OCI-LY7 (cell line): Measurements from ENCODE around the gene C14orf132. TPM values are rescaled to one million over a fixed set of nuclear protein-coding genes. Genes with fewer than 3 reads are reported as not detected.

Source experiments
- BruUV-seq: library from RNA; stranded (reverse); fragments of 400-500 nt; replicated peaks from 2 replicates; lab custom pipeline; 2021; lab: Mats Ljungman, UMichigan
- CTCF ChIA-PET: fragments of 300-600 bp; sonication (Branson Sonifier 250); formaldehyde crosslinking; loops from one replicate; lab custom pipeline; 2022; ENCODE audit warnings: antibody characterized with exemption; ENCODE audit not compliant: unreplicated experiment; lab: Charles Lee
- POLR2A ChIA-PET: fragments of 300-600 bp; sonication (Branson Sonifier 250); formaldehyde crosslinking; loops from one replicate; lab custom pipeline; 2022; ENCODE audit warnings: antibody characterized with exemption; lab: Charles Lee
- DNase-seq: peaks from one replicate; pipeline ENCODE4 v3.0.0-alpha.2; 2015; ENCODE audit warnings: low spot score
- H2AFZ ChIP-seq: fragments of 200-600 bp; sonication (generic), shearing (Covaris generic); 2 replicates; pipeline ENCODE4 v1.6.1; 2014; ENCODE audit warnings: mild to moderate bottlenecking, antibody characterized with exemption, low read length, moderate library complexity
- H3K27ac ChIP-seq: fragments of 200-600 bp; sonication (generic); 2 replicates; pipeline ENCODE4 v1.5.1; 2014; ENCODE audit warnings: mixed run types, low read depth, mild to moderate bottlenecking, moderate library complexity, low read length, inconsistent platforms; ENCODE audit not compliant: poor library complexity, severe bottlenecking
- H3K36me3 ChIP-seq: fragments of 200-600 bp; sonication (generic); 2 replicates; pipeline ENCODE4 v1.6.1; 2014; ENCODE audit warnings: mild to moderate bottlenecking, antibody characterized with exemption, low read length, moderate library complexity, mixed read lengths; ENCODE audit not compliant: insufficient read depth
- H3K4me1 ChIP-seq: fragments of 200-600 bp; sonication (generic); 2 replicates; pipeline ENCODE4 v1.5.1; 2014; ENCODE audit warnings: mild to moderate bottlenecking, low read length; ENCODE audit not compliant: insufficient read depth, poor library complexity, severe bottlenecking
- H3K4me2 ChIP-seq: fragments of 200-600 bp; sonication (generic); 2 replicates; pipeline ENCODE4 v1.6.1; 2014; ENCODE audit warnings: mild to moderate bottlenecking, low read length
- H3K4me3 ChIP-seq: fragments of 200-600 bp; sonication (generic); 2 replicates; pipeline ENCODE4 v1.5.1; 2014; ENCODE audit warnings: mild to moderate bottlenecking, low read depth, low read length; ENCODE audit not compliant: poor library complexity, severe bottlenecking
- H3K79me2 ChIP-seq: fragments of 200-600 bp; sonication (generic); 2 replicates; pipeline ENCODE4 v1.6.1; 2016; ENCODE audit warnings: low read depth, mild to moderate bottlenecking, low read length, moderate library complexity, mixed read lengths; ENCODE audit not compliant: insufficient read depth
- H3K9me2 ChIP-seq: fragments of 200-600 bp; sonication (generic); 2 replicates; pipeline ENCODE4 v1.6.1; 2016; ENCODE audit warnings: mild to moderate bottlenecking, low read length, mixed read lengths; ENCODE audit not compliant: insufficient read depth
- H3K9me3 ChIP-seq: fragments of 200-600 bp; sonication (generic); 2 replicates; pipeline ENCODE4 v1.6.1; 2014; ENCODE audit warnings: mild to moderate bottlenecking, mixed run types, low read length, mixed read lengths
- H4K20me1 ChIP-seq: fragments of 200-600 bp; sonication (generic); 2 replicates; pipeline ENCODE4 v1.6.1; 2014; ENCODE audit warnings: mild to moderate bottlenecking, antibody characterized with exemption, low read length, moderate library complexity, mixed read lengths; ENCODE audit not compliant: insufficient read depth
- EZH2phosphoT487 ChIP-seq: fragments of 200-600 bp; sonication (generic); IDR thresholded peaks from 2 replicates; pipeline ENCODE4 v1.6.1; 2018; ENCODE audit warnings: low read depth, borderline replicate concordance, mild to moderate bottlenecking, mixed run types, antibody characterized with exemption, low read length, moderate library complexity, mixed read lengths
- intact Hi-C: fragments of 100-400 bp; cut with micrococcal nuclease; formaldehyde crosslinking; loops from one replicate; pipeline ENCODE4 v1.10.0; 2022; ENCODE audit not compliant: unreplicated experiment
- total RNA-seq, 2 experiments: library from RNA; depleted of rRNA in 1 of 2; stranded (reverse); fragments of >200 nt in 1 of 2; shearing (Covaris generic) in 1 of 2; gene quantifications; 2 replicates each; pipeline ENCODE4 v1.2.3, GENCODE V29; 2014 to 2022
- TF ChIP-seq, protein P1 (sequence below): fragments of 200-600 bp; sonication (generic); conservative IDR thresholded peaks from 2 replicates; pipeline ENCODE4 v1.5.1; 2014; ENCODE audit warnings: mild to moderate bottlenecking, antibody characterized with exemption, low read length, moderate library complexity, mixed read lengths

The C14orf132 gene
- total RNA-seq, 2 experiments from 2014 or later, result 0.27 TPM; not detected in 1

DNA sequence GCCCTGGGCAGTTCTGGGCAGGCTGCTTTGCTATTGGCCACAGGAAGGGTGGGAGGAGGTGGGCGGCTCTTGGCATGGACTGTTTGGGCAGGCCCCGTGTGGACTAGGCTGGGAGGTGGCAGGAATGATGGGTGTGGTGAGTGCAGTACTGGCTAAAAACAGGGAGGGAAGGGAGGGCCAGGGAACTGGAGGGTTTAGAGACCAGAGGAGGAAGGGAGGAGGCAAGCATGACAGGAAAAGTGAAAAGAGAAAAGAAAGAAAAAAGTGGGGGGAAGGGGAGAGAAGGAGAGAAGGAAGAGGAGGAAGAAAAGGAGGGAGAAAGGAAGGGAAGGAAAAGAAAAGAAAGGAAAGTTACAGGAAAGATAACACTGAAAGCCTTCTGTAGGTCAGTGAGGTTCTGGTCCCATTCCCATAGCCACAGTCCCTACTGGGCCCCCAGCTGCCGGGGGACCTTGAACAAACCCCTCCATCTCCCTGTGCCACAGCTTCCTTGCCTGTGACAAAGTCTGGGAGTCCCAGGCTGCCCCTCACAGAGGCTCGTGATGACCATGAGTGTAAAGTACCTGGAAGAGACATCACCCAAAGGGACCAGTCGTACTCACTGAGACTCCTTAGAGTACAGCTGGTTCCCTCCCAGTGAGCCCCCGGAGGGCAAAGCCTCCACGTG is 1.1 kb upstream of the C14orf132 start:
- Histone ChIP-seq H3K36me3 (no peaks in the 10 kb centered on the region), H3K79me2 (no peaks in the 10 kb centered on the region), H3K9me2 (no peaks in the 10 kb centered on the region), H3K4me1 (no peaks in the 10 kb centered on the region), H3K4me3 (no peak overlapping the region), H4K20me1 (no peaks in the 10 kb centered on the region), H3K4me2 (no peak overlapping the region), H2AFZ (no peak overlapping the region), H3K27ac (no peak overlapping the region), H3K9me3 (no peaks in the 10 kb centered on the region)
- no TSS peak for BruUV-seq
- ChIA-PET POLR2A (no interaction called here), CTCF (no interaction called here)
- intact Hi-C loops, result no loop called here
- no peak for DNase-seq
- TF ChIP-seq EZH2phosphoT487, result no peak
- TF ChIP-seq, protein P1, sequence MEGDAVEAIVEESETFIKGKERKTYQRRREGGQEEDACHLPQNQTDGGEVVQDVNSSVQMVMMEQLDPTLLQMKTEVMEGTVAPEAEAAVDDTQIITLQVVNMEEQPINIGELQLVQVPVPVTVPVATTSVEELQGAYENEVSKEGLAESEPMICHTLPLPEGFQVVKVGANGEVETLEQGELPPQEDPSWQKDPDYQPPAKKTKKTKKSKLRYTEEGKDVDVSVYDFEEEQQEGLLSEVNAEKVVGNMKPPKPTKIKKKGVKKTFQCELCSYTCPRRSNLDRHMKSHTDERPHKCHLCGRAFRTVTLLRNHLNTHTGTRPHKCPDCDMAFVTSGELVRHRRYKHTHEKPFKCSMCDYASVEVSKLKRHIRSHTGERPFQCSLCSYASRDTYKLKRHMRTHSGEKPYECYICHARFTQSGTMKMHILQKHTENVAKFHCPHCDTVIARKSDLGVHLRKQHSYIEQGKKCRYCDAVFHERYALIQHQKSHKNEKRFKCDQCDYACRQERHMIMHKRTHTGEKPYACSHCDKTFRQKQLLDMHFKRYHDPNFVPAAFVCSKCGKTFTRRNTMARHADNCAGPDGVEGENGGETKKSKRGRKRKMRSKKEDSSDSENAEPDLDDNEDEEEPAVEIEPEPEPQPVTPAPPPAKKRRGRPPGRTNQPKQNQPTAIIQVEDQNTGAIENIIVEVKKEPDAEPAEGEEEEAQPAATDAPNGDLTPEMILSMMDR, result no peak

DNA sequence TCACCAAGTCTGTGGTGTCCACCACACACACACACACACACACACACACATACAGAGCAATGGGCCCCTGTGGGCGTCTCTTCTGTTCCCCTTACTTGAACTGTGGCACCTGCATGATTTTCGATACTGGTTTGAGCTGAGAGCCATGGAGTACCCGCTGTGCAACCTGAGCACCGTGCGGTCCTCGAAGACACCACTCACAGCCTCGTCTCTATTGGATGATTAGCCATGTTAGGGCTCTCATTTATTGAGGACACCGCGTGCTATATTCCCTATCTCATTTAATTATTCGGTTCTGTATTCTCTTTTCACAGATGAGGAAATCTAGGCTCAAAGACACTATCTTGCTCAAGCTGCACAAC is 623 bp upstream of the C14orf132 start:
- DNase-seq, result no peak
- H3K9me2 ChIP-seq, result no peaks in the 10 kb centered on the region
- H3K36me3 ChIP-seq, result no peaks in the 10 kb centered on the region
- H3K79me2 ChIP-seq, result no peaks in the 10 kb centered on the region
- no peak overlapping the region for H3K4me3 ChIP-seq
- intact Hi-C loops, result no loop called here
- no peaks in the 10 kb centered on the region for H3K9me3 ChIP-seq
- TF ChIP-seq, protein P1, result no peak
- TF ChIP-seq EZH2phosphoT487, result no peak
- no peaks in the 10 kb centered on the region for H4K20me1 ChIP-seq
- H3K4me1 ChIP-seq, result no peaks in the 10 kb centered on the region
- no peak overlapping the region for H3K27ac ChIP-seq
- ChIA-PET POLR2A (interaction anchor here (0.6 kb wide), 2 partner anchors 271 to 1074 kb away, joined by 3 read pairs; no protein-coding TSS in a partner anchor), CTCF (no interaction called here)
- no TSS peak for BruUV-seq
- no peak overlapping the region for H2AFZ ChIP-seq
- no peak overlapping the region for H3K4me2 ChIP-seq

DNA sequence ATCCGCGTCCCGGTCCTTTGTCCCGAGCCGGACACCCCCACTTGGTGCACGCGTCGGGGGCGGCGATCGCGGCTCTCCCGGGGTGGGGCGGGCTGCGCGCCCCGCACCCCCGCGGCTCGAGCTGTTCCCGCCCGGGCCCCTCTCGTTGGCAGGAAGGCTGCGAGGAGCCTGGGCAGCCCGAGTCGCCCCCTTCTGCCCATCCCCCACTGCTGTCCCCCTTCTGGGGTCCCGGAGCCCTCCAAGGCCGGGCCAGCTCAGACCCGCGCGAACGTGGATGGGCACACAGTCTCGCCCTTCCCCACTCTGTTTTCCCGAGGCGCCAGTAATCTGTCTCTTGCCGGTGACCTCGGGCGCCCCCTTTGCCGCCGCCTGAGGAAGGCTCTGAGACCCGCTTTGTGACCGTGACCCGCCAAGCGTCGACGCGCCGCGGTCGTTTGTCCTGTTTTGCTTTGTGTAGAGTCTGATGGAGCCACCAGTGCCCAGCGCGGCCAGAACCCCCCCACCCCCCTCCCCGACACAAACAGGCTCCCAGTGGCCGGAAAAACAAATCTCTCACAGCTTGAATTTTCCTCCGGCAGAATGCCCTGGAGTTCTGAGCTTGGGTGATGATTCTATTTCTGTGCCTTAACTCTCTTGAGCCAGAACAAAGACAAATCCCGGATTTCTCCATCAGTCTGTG is 610 bp downstream of the C14orf132 start:
- BruUV-seq, result no TSS peak
- ChIA-PET POLR2A (no interaction called here), CTCF (no interaction called here)
- Histone ChIP-seq H3K27ac (no peak overlapping the region), H4K20me1 (no peaks in the 10 kb centered on the region), H3K9me3 (no peaks in the 10 kb centered on the region), H2AFZ (no peak overlapping the region), H3K4me3 (no peak overlapping the region), H3K79me2 (no peaks in the 10 kb centered on the region), H3K36me3 (no peaks in the 10 kb centered on the region), H3K9me2 (no peaks in the 10 kb centered on the region), H3K4me2 (no peak overlapping the region; the same call in 1 of the 2 replicates), H3K4me1 (no peaks in the 10 kb centered on the region)
- intact Hi-C loops, result no loop called here
- no peak for DNase-seq
- no peak for TF ChIP-seq EZH2phosphoT487
- TF ChIP-seq, protein P1, result no peak
